Measurements from ENCODE around the gene DIP2B.

GRCh38 chr12:50640321-50640939, 135.6 kb downstream of the DIP2B start:
- TF ChIP-seq ELF4 (CRISPR knock-in tag; IDR thresholded peaks at IDR 0.05; ENCODE audit: low read depth) (no peak), ZNF512 (CRISPR knock-in tag; IDR thresholded peaks at IDR 0.05; ENCODE audit: borderline replicate concordance) (no peak), RORB (CRISPR knock-in tag; IDR thresholded peaks at IDR 0.05) (no peak)
- TF ChIP-seq, protein P1, sequence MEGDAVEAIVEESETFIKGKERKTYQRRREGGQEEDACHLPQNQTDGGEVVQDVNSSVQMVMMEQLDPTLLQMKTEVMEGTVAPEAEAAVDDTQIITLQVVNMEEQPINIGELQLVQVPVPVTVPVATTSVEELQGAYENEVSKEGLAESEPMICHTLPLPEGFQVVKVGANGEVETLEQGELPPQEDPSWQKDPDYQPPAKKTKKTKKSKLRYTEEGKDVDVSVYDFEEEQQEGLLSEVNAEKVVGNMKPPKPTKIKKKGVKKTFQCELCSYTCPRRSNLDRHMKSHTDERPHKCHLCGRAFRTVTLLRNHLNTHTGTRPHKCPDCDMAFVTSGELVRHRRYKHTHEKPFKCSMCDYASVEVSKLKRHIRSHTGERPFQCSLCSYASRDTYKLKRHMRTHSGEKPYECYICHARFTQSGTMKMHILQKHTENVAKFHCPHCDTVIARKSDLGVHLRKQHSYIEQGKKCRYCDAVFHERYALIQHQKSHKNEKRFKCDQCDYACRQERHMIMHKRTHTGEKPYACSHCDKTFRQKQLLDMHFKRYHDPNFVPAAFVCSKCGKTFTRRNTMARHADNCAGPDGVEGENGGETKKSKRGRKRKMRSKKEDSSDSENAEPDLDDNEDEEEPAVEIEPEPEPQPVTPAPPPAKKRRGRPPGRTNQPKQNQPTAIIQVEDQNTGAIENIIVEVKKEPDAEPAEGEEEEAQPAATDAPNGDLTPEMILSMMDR (IDR thresholded peaks at IDR 0.05), result no peak
